HCT116 (cell line): Measurements from ENCODE around the gene HOMER2. TPM values are rescaled to one million over a fixed set of nuclear protein-coding genes. Genes with fewer than 3 reads are reported as not detected.

ENCODE experiments used
- ATAC-seq: fragments of 200-7000 bp; cut with Tn5 transposase; 2 replicates; pipeline ENCODE4 v1.9.1; 2020; ENCODE audit warnings: mild to moderate bottlenecking, moderate library complexity
- BruUV-seq: library from RNA; stranded (reverse); fragments of 400-500 nt; replicated peaks from 2 replicates; lab custom pipeline; 2021; lab: Mats Ljungman, UMichigan
- CTCF ChIA-PET: fragments of 300-600 bp; sonication (Branson Sonifier 250); formaldehyde crosslinking; loops from one replicate; lab custom pipeline; 2021; ENCODE audit warnings: antibody characterized with exemption; lab: Charles Lee
- POLR2A ChIA-PET: fragments of 300-600, 350-600 bp; sonication (Branson Sonifier 250); formaldehyde crosslinking; loops from one replicate; lab custom pipeline; 2021; ENCODE audit warnings: antibody characterized with exemption; lab: Charles Lee
- RAD21 ChIA-PET, 2 experiments: fragments of 300-600 bp; sonication (Branson Sonifier 250); formaldehyde crosslinking; loops; one replicate each; lab custom pipeline; 2023; ENCODE audit warnings: low total read pairs in 2 of 2; ENCODE audit not compliant: uncharacterized antibody in 2 of 2, unreplicated experiment in 2 of 2, low non-redundant PET in 1 of 2; lab: Charles Lee
- DNase-seq: peaks from one replicate; pipeline ENCODE4 v3.0.0-alpha.2; 2010; ENCODE audit warnings: low read depth, low spot score
- H2AFZ ChIP-seq: fragments of 200-600 bp; shearing (Covaris generic), sonication (generic); 2 replicates; pipeline ENCODE4 v1.6.1; 2017; ENCODE audit warnings: low read depth, mixed run types, mixed read lengths, antibody characterized with exemption, low read length; ENCODE audit not compliant: poor library complexity, severe bottlenecking
- H3K27ac ChIP-seq: 2 replicates; pipeline ENCODE4 v1.5.1; 2012; ENCODE audit warnings: low read depth, low read length
- H3K27me3 ChIP-seq: fragments of 200-600 bp; sonication (generic); 2 replicates; pipeline ENCODE4 v1.6.1; 2016; ENCODE audit warnings: mixed run types, low read length, mixed read lengths; ENCODE audit not compliant: insufficient read depth
- H3K36me3 ChIP-seq, 2 experiments: fragments of 200-500 bp in 1 of 2; fragments of 200-600 bp in 1 of 2; sonication (Bioruptor generic) in 1 of 2; sonication (generic) in 1 of 2; 2 replicates each; pipeline versions ENCODE4 v1.5.1 to v1.6.1; 2014 to 2016; ENCODE audit warnings: low read length in 2 of 2, inconsistent platforms in 1 of 2, mixed read lengths in 1 of 2, mixed run types in 1 of 2; ENCODE audit not compliant: insufficient read depth in 2 of 2, control insufficient read depth in 1 of 2
- H3K4me1 ChIP-seq, 2 experiments: fragments of 200-600 bp in 1 of 2; sonication (generic) in 1 of 2; 2 replicates each; pipeline versions ENCODE4 v1.5.1 to v1.6.1; 2012 to 2017; ENCODE audit warnings: low read length in 2 of 2, inconsistent platforms in 1 of 2, mild to moderate bottlenecking in 1 of 2, mixed read lengths in 1 of 2, mixed run types in 1 of 2, moderate library complexity in 1 of 2; ENCODE audit not compliant: insufficient read depth in 2 of 2, control insufficient read depth in 1 of 2
- H3K4me2 ChIP-seq: fragments of 200-600 bp; sonication (generic); 2 replicates; pipeline ENCODE4 v1.6.1; 2017; ENCODE audit warnings: mixed run types, low read length, mixed read lengths
- H3K4me3 ChIP-seq, 2 experiments: fragments of 200-600 bp in 1 of 2; sonication (generic) in 1 of 2; replicated peaks in 1 of 2; 2 replicates each; pipeline ENCODE4 v1.5.1; 2011 to 2016; ENCODE audit warnings: low read length in 2 of 2, control low read depth in 1 of 2, low read depth in 1 of 2, mild to moderate bottlenecking in 1 of 2, mixed read lengths in 1 of 2, mixed run types in 1 of 2
- H3K79me2 ChIP-seq: fragments of 200-600 bp; sonication (generic); 2 replicates; pipeline ENCODE4 v1.6.1; 2017; ENCODE audit warnings: mild to moderate bottlenecking, mixed run types, low read length, moderate library complexity, mixed read lengths; ENCODE audit not compliant: insufficient read depth
- H3K9ac ChIP-seq: fragments of 200-600 bp; sonication (generic); 2 replicates; pipeline ENCODE4 v1.6.1; 2016; ENCODE audit warnings: low read length, mixed read lengths
- H3K9me2 ChIP-seq: fragments of 200-600 bp; sonication (generic), shearing (Covaris generic); 2 replicates; pipeline ENCODE4 v1.6.1; 2017; ENCODE audit warnings: mixed run types, mild to moderate bottlenecking, moderate library complexity; ENCODE audit not compliant: insufficient read depth
- H3K9me3 ChIP-seq, 2 experiments: fragments of 200-500 bp in 1 of 2; fragments of 200-600 bp in 1 of 2; sonication (Bioruptor generic) in 1 of 2; sonication (generic) in 1 of 2; 2 replicates each; pipeline ENCODE4 v1.6.1; 2014 to 2017; ENCODE audit warnings: low read length in 2 of 2, mixed read lengths in 2 of 2, inconsistent platforms in 1 of 2, low read depth in 1 of 2, mild to moderate bottlenecking in 1 of 2, mixed run types in 1 of 2, moderate library complexity in 1 of 2; ENCODE audit not compliant: control insufficient read depth in 1 of 2, insufficient read depth in 1 of 2
- H4K20me1 ChIP-seq: fragments of 200-600 bp; sonication (generic), shearing (Covaris generic); 2 replicates; pipeline ENCODE4 v1.6.1; 2017; ENCODE audit warnings: mixed run types, mild to moderate bottlenecking, moderate library complexity; ENCODE audit not compliant: insufficient read depth
- ATF3 ChIP-seq: IDR thresholded peaks from 2 replicates; pipeline ENCODE4 v1.6.1; 2012
- CEBPB ChIP-seq: IDR thresholded peaks from 2 replicates; pipeline ENCODE4 v1.6.1; 2012; ENCODE audit warnings: low read depth
- EGR1 ChIP-seq: IDR thresholded peaks from 2 replicates; pipeline ENCODE4 v1.6.1; 2012; ENCODE audit warnings: low read depth
- ELF1 ChIP-seq: IDR thresholded peaks from 2 replicates; pipeline ENCODE4 v1.6.1; 2012; ENCODE audit warnings: low read depth, borderline replicate concordance
- FOSL1 ChIP-seq: IDR thresholded peaks from 2 replicates; pipeline ENCODE4 v1.6.1; 2012; ENCODE audit warnings: low read depth
- JUND ChIP-seq: IDR thresholded peaks from 2 replicates; pipeline ENCODE4 v1.6.1; 2012
- MAX ChIP-seq: IDR thresholded peaks from 2 replicates; pipeline ENCODE4 v1.6.1; 2012
- POLR2A ChIP-seq: IDR thresholded peaks from 2 replicates; pipeline ENCODE4 v1.7.0; 2011; ENCODE audit warnings: borderline replicate concordance; ENCODE audit not compliant: insufficient read depth, insufficient read length; ENCODE audit errors: extremely low read depth
- RAD21 ChIP-seq: IDR thresholded peaks from 2 replicates; pipeline ENCODE4 v1.6.1; 2012; ENCODE audit warnings: low read depth, mild to moderate bottlenecking
- REST ChIP-seq: IDR thresholded peaks from 2 replicates; pipeline ENCODE4 v1.6.1; 2012; ENCODE audit warnings: low read depth
- SIN3A ChIP-seq: IDR thresholded peaks from 2 replicates; pipeline ENCODE4 v1.6.1; 2012; ENCODE audit warnings: low read depth
- SP1 ChIP-seq: IDR thresholded peaks from 2 replicates; pipeline ENCODE4 v1.6.1; 2012; ENCODE audit warnings: low read depth
- SRF ChIP-seq: IDR thresholded peaks from 2 replicates; pipeline ENCODE4 v1.6.1; 2012; ENCODE audit warnings: low read depth
- TCF7L2 ChIP-seq: IDR thresholded peaks from 2 replicates; pipeline ENCODE4 v1.7.0; 2011; ENCODE audit warnings: borderline replicate concordance, inconsistent platforms; ENCODE audit not compliant: insufficient read depth, insufficient read length; ENCODE audit errors: extremely low read depth
- ZBTB33 ChIP-seq: IDR thresholded peaks from 2 replicates; pipeline ENCODE4 v1.6.1; 2011; ENCODE audit warnings: mild to moderate bottlenecking, low read length, moderate library complexity; ENCODE audit not compliant: insufficient replicate concordance; ENCODE audit errors: extremely low read depth
- ZFX ChIP-seq: fragments of 450-650 bp; IDR thresholded peaks from 2 replicates; pipeline ENCODE4 v1.6.1; 2017
- ZNF274 ChIP-seq: fragments of 200-500 bp; sonication (Bioruptor generic); IDR thresholded peaks from 2 replicates; pipeline ENCODE4 v1.6.1; 2014; ENCODE audit warnings: mild to moderate bottlenecking, low read depth, low read length, inconsistent platforms
- intact Hi-C: fragments of 100-400 bp; cut with micrococcal nuclease; formaldehyde crosslinking; loops from 2 replicates; pipeline ENCODE4 v1.10.0; 2022
- total RNA-seq: library from RNA; stranded (reverse); gene quantifications from one replicate; pipeline ENCODE4 v1.2.1, GENCODE V29; 2021; ENCODE audit not compliant: unreplicated experiment

Gene HOMER2
- total RNA-seq, 1 experiment from 2014 or later = 3.9 TPM

- TF ChIP-seq MAX = no peak
These were observed 148.0 kb downstream of the HOMER2 start (continued) for GRCh38 chr15:82804575-82804949.

GRCh38 chr15:82803793-82804574 lies 148.5 kb downstream of the HOMER2 start:
- Histone ChIP-seq H3K9ac (no peak overlapping the region), H3K27me3 (peaks cover 5% of the 10 kb centered on the region; the same call in 1 of the 2 replicates), H3K9me3 (no peaks in the 10 kb centered on the region), H2AFZ (no peak overlapping the region), H3K9me2 (no peaks in the 10 kb centered on the region), H3K4me2 (no peak overlapping the region), H3K27ac (no peak overlapping the region), H3K4me1 (peaks cover 4 to 15% of the 10 kb centered on the region in 2 experiments; a peak in 2 of 4 replicates), H3K36me3 (no peaks in the 10 kb centered on the region), H3K4me3 (no peak overlapping the region), H3K79me2 (no peaks in the 10 kb centered on the region), H4K20me1 (no peaks in the 10 kb centered on the region)
- intact Hi-C loops = no loop called here
- no TSS peak for BruUV-seq
- RAD21 ChIA-PET = no interaction called here
- POLR2A ChIA-PET = no interaction called here
- TF ChIP-seq JUND (no peak), ATF3 (no peak), ZBTB33 (no peak), EGR1 (no peak), FOSL1 (no peak), CEBPB (no peak), TCF7L2 (no peak), ZNF274 (no peak), SIN3A (no peak), SP1 (no peak), RAD21 (no peak), ELF1 (no peak), REST (no peak), SRF (no peak), POLR2A (no peak), ZFX (no peak)
- CTCF ChIA-PET = interaction anchor here (0.5 kb wide), 1 partner anchor 889 kb away, joined by 3 read pairs; no protein-coding TSS in a partner anchor
- DNase-seq (no peak), ATAC-seq (no peak)
